GM12801 (cell line): Measurements from ENCODE around the gene PIGN.

Experiments
- TF ChIP-seq, protein P1 (sequence below): IDR thresholded peaks from one replicate; pipeline ENCODE4 v1.5.1; 2011; ENCODE audit warnings: control low read depth; ENCODE audit not compliant: insufficient read length; ENCODE audit errors: extremely low read depth

Gene PIGN

DNA sequence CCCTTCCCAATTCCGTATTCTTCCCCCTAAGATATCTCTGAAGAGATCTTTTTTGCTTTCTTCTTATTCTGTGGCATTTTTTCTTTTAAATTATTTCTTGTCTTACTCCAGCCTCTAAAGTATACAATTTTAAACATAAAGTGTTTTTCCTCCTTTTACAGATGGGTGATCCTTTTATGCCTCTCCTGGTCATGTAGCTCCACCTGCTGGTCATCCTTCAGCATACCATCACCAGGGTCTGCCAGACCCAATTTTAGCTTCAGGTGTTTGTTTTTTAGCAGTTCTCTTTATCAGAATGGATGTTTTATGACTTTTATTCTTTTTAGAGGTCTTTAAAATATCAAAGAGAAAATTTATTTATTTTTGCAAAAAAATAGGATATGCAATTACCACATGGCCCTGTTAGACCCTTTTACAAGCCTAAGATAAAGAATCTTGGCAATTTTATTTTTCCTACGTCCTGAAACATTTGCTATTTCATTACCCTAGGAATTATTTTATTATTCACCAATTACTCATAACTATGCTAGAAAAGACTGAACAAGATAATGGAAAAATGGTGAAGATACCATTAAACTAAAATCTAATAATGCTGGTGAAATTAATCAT is 55.5 kb downstream of the PIGN start:
- TF ChIP-seq, protein P1, sequence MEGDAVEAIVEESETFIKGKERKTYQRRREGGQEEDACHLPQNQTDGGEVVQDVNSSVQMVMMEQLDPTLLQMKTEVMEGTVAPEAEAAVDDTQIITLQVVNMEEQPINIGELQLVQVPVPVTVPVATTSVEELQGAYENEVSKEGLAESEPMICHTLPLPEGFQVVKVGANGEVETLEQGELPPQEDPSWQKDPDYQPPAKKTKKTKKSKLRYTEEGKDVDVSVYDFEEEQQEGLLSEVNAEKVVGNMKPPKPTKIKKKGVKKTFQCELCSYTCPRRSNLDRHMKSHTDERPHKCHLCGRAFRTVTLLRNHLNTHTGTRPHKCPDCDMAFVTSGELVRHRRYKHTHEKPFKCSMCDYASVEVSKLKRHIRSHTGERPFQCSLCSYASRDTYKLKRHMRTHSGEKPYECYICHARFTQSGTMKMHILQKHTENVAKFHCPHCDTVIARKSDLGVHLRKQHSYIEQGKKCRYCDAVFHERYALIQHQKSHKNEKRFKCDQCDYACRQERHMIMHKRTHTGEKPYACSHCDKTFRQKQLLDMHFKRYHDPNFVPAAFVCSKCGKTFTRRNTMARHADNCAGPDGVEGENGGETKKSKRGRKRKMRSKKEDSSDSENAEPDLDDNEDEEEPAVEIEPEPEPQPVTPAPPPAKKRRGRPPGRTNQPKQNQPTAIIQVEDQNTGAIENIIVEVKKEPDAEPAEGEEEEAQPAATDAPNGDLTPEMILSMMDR, result no peak

DNA sequence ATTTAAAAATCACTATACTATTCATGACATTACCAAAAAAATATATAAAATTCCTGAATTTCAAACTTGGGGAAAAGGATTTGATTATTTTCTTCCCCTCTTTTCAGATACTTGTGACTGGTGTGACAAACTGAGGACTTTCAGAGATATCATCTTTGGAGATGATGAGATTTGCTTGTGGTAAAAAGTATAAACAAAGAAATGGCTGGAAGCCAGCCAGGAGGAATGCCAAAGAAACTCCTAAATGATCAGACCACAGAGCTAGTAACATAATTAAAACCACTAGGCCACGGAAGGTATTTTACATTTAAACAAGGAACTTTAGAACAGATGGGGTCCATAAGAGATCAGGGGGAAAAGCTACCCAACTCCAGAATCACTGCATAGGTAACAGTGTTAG is 58.7 kb downstream of the PIGN start:
- TF ChIP-seq, protein P1, result no peak

DNA sequence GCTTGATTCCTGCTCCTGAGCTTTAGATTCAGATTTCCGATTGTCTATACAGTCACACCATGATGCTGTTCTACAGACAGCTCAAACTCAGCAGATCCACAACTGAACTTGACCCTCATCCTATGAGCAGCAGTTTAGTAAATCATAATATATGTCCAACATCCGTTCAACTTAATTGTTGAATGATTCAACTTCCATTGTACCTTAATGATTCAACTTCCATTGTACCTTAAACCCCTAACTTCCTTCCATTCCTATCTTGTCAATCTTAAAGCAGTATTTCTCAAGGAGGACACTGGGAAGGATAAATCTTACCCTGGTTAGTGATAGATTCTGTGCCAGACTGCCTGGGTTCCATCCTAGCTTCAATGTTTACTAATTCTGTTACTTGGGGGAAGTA is 60.1 kb downstream of the PIGN start:
- TF ChIP-seq, protein P1, result no peak

GRCh38 chr18:62125702-62126101 is 61.2 kb downstream of the PIGN start:
- TF ChIP-seq, protein P1, result no peak

DNA sequence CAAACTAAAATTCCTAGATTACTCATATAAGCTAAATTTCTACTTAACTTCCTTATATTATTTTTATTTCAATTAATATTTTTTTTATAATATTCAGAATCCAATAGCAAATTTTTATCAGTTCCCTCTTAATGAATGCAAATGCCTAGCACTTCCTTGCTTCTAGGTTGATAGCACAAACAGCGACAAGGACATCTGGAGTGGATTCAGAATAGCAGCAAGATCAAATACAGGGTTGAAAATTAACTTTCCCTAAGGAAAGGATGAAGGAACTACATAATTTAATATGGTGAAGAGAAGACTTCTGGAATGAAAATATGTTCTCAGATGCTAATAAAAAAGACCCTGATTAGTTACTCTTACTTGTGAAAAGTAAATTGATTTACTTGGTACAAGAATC is 64.5 kb downstream of the PIGN start:
- TF ChIP-seq, protein P1, result no peak

GRCh38 chr18:62119884-62120283 is 67.0 kb downstream of the PIGN start:
- TF ChIP-seq, protein P1, result no peak

DNA sequence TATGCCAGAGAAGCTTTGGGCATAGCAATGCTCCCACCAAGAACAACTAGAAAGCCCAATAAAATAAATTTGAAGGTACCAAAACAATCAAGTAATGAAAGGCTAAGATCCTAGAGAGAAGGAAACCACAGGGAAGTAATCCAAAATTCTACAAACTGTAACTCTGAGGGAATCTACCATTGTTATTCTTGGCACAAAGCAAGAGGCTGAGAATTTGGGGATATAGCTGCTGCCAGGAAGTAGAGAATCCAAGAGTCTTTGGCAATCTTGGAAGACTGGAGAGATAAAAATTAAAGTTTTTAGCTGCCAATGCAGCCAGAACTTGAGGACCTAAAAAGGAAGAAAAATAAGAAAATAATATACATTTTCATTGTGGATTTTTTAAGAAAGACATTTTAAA is 68.5 kb downstream of the PIGN start:
- TF ChIP-seq, protein P1, result no peak
